Heart left ventricle (tissue), 16 donors: ENCODE data around the gene MST1R. TPM values are rescaled to one million over a fixed set of nuclear protein-coding genes. Genes with fewer than 3 reads are reported as not detected.

Source experiments
- ATAC-seq, 4 donors: fragments of 200-7000 bp; cut with Tn5 transposase; one replicate each; pipeline ENCODE4 v1.9.1; 2020 to 2022; ENCODE audit warnings: moderate library complexity in 4 of 4, mild to moderate bottlenecking in 3 of 4, moderate number of reproducible peaks in 1 of 4
- DNase-seq, 5 donors: peaks; one replicate each; pipeline ENCODE4 v3.0.0-alpha.2; 2020
- H3K27ac ChIP-seq, 12 donors: fragments of 200-600 bp; sonication (generic) in 4 of 12; one replicate each; pipeline versions ENCODE4 v1.5.0 to v1.8.0; 2016 to 2022; ENCODE audit warnings: mild to moderate bottlenecking in 2 of 12
- H3K27me3 ChIP-seq, 9 donors: fragments of 200-600 bp; sonication (generic) in 2 of 9; one replicate each; pipeline versions ENCODE4 v1.5.1 to v1.8.0; 2016 to 2022; ENCODE audit warnings: mild to moderate bottlenecking in 3 of 9
- H3K36me3 ChIP-seq, 9 donors: fragments of 200-600 bp; sonication (generic) in 2 of 9; one replicate each; pipeline versions ENCODE4 v1.5.0 to v1.8.0; 2018 to 2022; ENCODE audit warnings: mild to moderate bottlenecking in 2 of 9
- H3K4me1 ChIP-seq, 12 donors: fragments of 200-600 bp; sonication (generic) in 4 of 12; one replicate each; pipeline versions ENCODE4 v1.5.0 to v1.8.0; 2016 to 2022; ENCODE audit warnings: mild to moderate bottlenecking in 3 of 12
- H3K4me3 ChIP-seq, 12 donors: fragments of 200-600 bp; sonication (generic) in 4 of 12; one replicate each; pipeline versions ENCODE4 v1.5.0 to v1.8.0; 2017 to 2022; ENCODE audit warnings: mild to moderate bottlenecking in 9 of 12, moderate library complexity in 4 of 12
- H3K9me3 ChIP-seq, 12 donors: fragments of 200-600 bp; sonication (generic) in 4 of 12; one replicate each; pipeline versions ENCODE4 v1.5.0 to v1.8.0; 2016 to 2022; ENCODE audit warnings: mild to moderate bottlenecking in 1 of 12
- CTCF ChIP-seq, 12 donors: fragments of 200-600 bp; sonication (generic) in 4 of 12; IDR thresholded peaks; one replicate each; pipeline versions ENCODE4 v1.5.0 to v1.8.0; 2018 to 2022; ENCODE audit warnings: antibody characterized with exemption in 12 of 12, mild to moderate bottlenecking in 5 of 12
- POLR2A ChIP-seq, 2 donors: fragments of 450-650 bp; IDR thresholded peaks; one replicate each; pipeline ENCODE4 v1.6.1; 2017; ENCODE audit warnings: antibody characterized with exemption in 2 of 2, mild to moderate bottlenecking in 2 of 2, moderate library complexity in 2 of 2
- WGBS, 4 donors: extraction: QIAGEN DNeasy Blood & Tissue Kit in 2 of 4; methylation state at CpG; one replicate each; pipeline versions ENCODE4 v1.1.5 to v1.1.7; 2013 to 2018; 5-methylcytosine and 5-hydroxymethylcytosine counted together
- intact Hi-C, 10 donors: fragments of 100-400 bp; cut with DNase I; formaldehyde crosslinking; loops; one replicate each; pipeline versions ENCODE4 v1.11.1 to v1.14.2; 2022
- polyA plus RNA-seq, 2 donors: library from polyadenylated mRNA; stranded (reverse); fragments of 200-250 nt; gene quantifications; one replicate each; pipeline ENCODE4 v1.2.3, GENCODE V29; 2013
- total RNA-seq, 9 donors: library from RNA; depleted of rRNA in 2 of 9; stranded (reverse); fragments of >200 nt in 2 of 9; fragmentation: NEBNext Ultra II Directional in 3 of 9; extraction: Animal tissue kit (Norgen Biotek cat#: 25700) in 3 of 9; gene quantifications; one replicate each; pipeline versions ENCODE4 v1.1.0 to v1.2.4, GENCODE V29; 2016 to 2023
- donor health status: ischemic (EF 13 %, LVEDD 7.1; RV severe dilation, severe dysfunction).
- donor health status: healthy with polysubstance abuse.
- donor health status: DM: no; HTN: yes; CAD: no.
- donor health status: DM: no; HTN: no; CAD: no.
- donor health status: ischemic (EF 25% LVEDD 6.9; RV normal size, moderate dysfunction).
- donor health status: ischemic (EF 25% LVEDD 5.7; RV mildly dilated, moderate dysfunction).
- donor health status: healthy.
- donor health status: DM: yes; HTN: yes; CAD: no.
- donor health status: ischemic (EF 35%, LVEDD 5.7; RV mildly dilated, moderate dysfunction).
- donor health status: nonischemic (EF 11% LVEDD 7.7; RV severe dilation, severe dysfunction).
- donor health status: DM: yes; HTN: yes; CAD: no.
- donor health status: PGD.
- donor health status: ischemic (EF 29% LVEDD 5.4; RV normal size, mild dysfunction).
- donor health status: nonischemic (EF 23%, LVEDD 6.1; RV moderate dilation, normal function).

The MST1R gene
- total and polyA plus RNA-seq, 11 donors, result 0.79 to 8.9 (median 1.8) TPM

GRCh38 chr3:49928481-49929017, 24.9 kb upstream of the MST1R start:
- H3K27me3 ChIP-seq, result no peaks in the 10 kb centered on the region
- H3K4me3 ChIP-seq, result peak overlapping the region in 10 of 12 donors; percentile 68 to 93 (median 84)
- 84 to 92% (median 87%) methylated on average over 5 of the region's 5 CpGs for WGBS, 4 donors
- H3K9me3 ChIP-seq, result no peaks in the 10 kb centered on the region
- ATAC-seq, result no peak
- peaks cover 0 to 5% (median 0%) of the 10 kb centered on the region in 9 donors for H3K36me3 ChIP-seq
- intact Hi-C loops, result loop anchor here in 2 of 10 donors (2.0 to 5.0 kb wide), 2 partner anchors 72 to 121 kb away; partner anchors contain the start of gene TRAIP (in 1 of the 2)
- H3K4me1 ChIP-seq, result peaks cover 0 to 31% (median 21%) of the 10 kb centered on the region in 12 donors
- peak overlapping the region in 2 of 12 donors; percentile 83 to 87 for H3K27ac ChIP-seq
- TF ChIP-seq CTCF (IDR thresholded peaks at IDR 0.05) (no peak), POLR2A (IDR thresholded peaks at IDR 0.05) (no peak)
- no peak for DNase-seq

GRCh38 chr3:49927798-49928197, 24.1 kb upstream of the MST1R start:
- H3K4me1 ChIP-seq, result peaks cover 0 to 31% (median 21%) of the 10 kb centered on the region in 12 donors
- DNase-seq (no peak), ATAC-seq (no peak)
- H3K27ac ChIP-seq, result no peak overlapping the region
- intact Hi-C loops, result loop anchor here in 2 of 10 donors (2.0 to 5.0 kb wide), 2 partner anchors 71 to 120 kb away; partner anchors contain the start of gene TRAIP (in 1 of the 2)
- 92 to 95% (median 93%) methylated on average over 5 of the region's 5 CpGs for WGBS, 4 donors
- peaks cover 0 to 5% (median 0%) of the 10 kb centered on the region in 9 donors for H3K36me3 ChIP-seq
- H3K4me3 ChIP-seq, result no peak overlapping the region
- TF ChIP-seq POLR2A (IDR thresholded peaks at IDR 0.05) (no peak), CTCF (IDR thresholded peaks at IDR 0.05) (no peak)
- no peaks in the 10 kb centered on the region for H3K9me3 ChIP-seq
- no peaks in the 10 kb centered on the region for H3K27me3 ChIP-seq

- H3K4me1 ChIP-seq, result peaks cover 0 to 29% (median 21%) of the 10 kb centered on the region in 12 donors
- no peaks in the 10 kb centered on the region for H3K9me3 ChIP-seq
- no peak for ATAC-seq
- no peak overlapping the region for H3K4me3 ChIP-seq
- intact Hi-C loops, result loop anchor here in 1 of 10 donors (5.0 kb wide), 1 partner anchor 119 kb away; no protein-coding TSS in a partner anchor
- no peak overlapping the region for H3K27ac ChIP-seq
- peaks cover 0 to 5% (median 0%) of the 10 kb centered on the region in 9 donors for H3K36me3 ChIP-seq
- no peak for TF ChIP-seq POLR2A (IDR thresholded peaks at IDR 0.05)
- TF ChIP-seq CTCF (IDR thresholded peaks at IDR 0.05), result no peak
- 89 to 93% (median 90%) methylated on average over 4 of the region's 4 CpGs for WGBS, 4 donors
- H3K27me3 ChIP-seq, result no peaks in the 10 kb centered on the region
- no peak for DNase-seq
Measured at GRCh38 chr3:49926117-49926728, 22.6 kb upstream of the MST1R start.

GRCh38 chr3:49925485-49925884, 21.8 kb upstream of the MST1R start:
- Histone ChIP-seq H3K4me1 (peaks cover 0 to 21% (median 15%) of the 10 kb centered on the region in 12 donors), H3K27me3 (no peaks in the 10 kb centered on the region), H3K9me3 (no peaks in the 10 kb centered on the region), H3K36me3 (peaks cover 0 to 5% (median 0%) of the 10 kb centered on the region in 9 donors), H3K4me3 (no peak overlapping the region), H3K27ac (no peak overlapping the region)
- no peak for TF ChIP-seq POLR2A (IDR thresholded peaks at IDR 0.05)
- TF ChIP-seq CTCF (IDR thresholded peaks at IDR 0.05), result no peak
- intact Hi-C loops, result loop anchor here in 1 of 10 donors (5.0 kb wide), 1 partner anchor 118 kb away; no protein-coding TSS in a partner anchor
- DNase-seq (no peak), ATAC-seq (no peak)
- WGBS, 4 donors, result 92 to 97% (median 94%) methylated on average over 2 of the region's 2 CpGs
